Smooth muscle cell (in vitro differentiated cells): ENCODE data around the gene DUSP10. TPM values are rescaled to one million over a fixed set of nuclear protein-coding genes. Genes with fewer than 3 reads are reported as not detected.

ENCODE experiments used
- DNase-seq: peaks from one replicate; lab custom pipeline; 2025; ENCODE audit not compliant: unreplicated experiment; lab: John Stamatoyannopoulos, UW
- H2AFZ ChIP-seq: fragments of 200-600 bp; sonication (generic); 2 replicates; pipeline ENCODE4 v1.6.0; 2016; ENCODE audit warnings: antibody characterized with exemption, low read depth, mild to moderate bottlenecking
- H3F3A ChIP-seq: fragments of 200-600 bp; sonication (generic); 2 replicates; pipeline ENCODE4 v1.6.0; 2017; ENCODE audit warnings: antibody characterized with exemption, low read depth
- H3K27ac ChIP-seq: fragments of 200-600 bp; sonication (generic); 2 replicates; pipeline ENCODE4 v1.5.1; 2016; ENCODE audit warnings: low read depth, mild to moderate bottlenecking
- H3K27me3 ChIP-seq: fragments of 200-600 bp; sonication (generic); 2 replicates; pipeline ENCODE4 v1.6.1; 2016; ENCODE audit warnings: low read depth, mild to moderate bottlenecking
- H3K36me3 ChIP-seq: fragments of 200-600 bp; sonication (generic); 2 replicates; pipeline ENCODE4 v1.5.1; 2016; ENCODE audit warnings: low read depth
- H3K4me1 ChIP-seq: fragments of 200-600 bp; sonication (generic); 2 replicates; pipeline ENCODE4 v1.5.1; 2016; ENCODE audit warnings: low read depth
- H3K4me2 ChIP-seq: fragments of 200-600 bp; sonication (generic); 2 replicates; pipeline ENCODE4 v1.6.0; 2016; ENCODE audit warnings: mild to moderate bottlenecking
- H3K4me3 ChIP-seq: fragments of 200-600 bp; sonication (generic); 2 replicates; pipeline ENCODE4 v1.5.1; 2016; ENCODE audit warnings: mild to moderate bottlenecking
- H3K79me2 ChIP-seq: fragments of 200-600 bp; sonication (generic); 2 replicates; pipeline ENCODE4 v1.6.0; 2016; ENCODE audit warnings: low read depth, mild to moderate bottlenecking
- H3K9ac ChIP-seq: fragments of 200-600 bp; sonication (generic); 2 replicates; pipeline ENCODE4 v1.6.0; 2016; ENCODE audit warnings: low read depth
- H3K9me3 ChIP-seq: fragments of 200-600 bp; sonication (generic); replicated peaks from 2 replicates; pipeline ENCODE4 v1.5.1; 2016; ENCODE audit warnings: low read depth
- H4K20me1 ChIP-seq: fragments of 200-600 bp; sonication (generic); 2 replicates; pipeline ENCODE4 v1.6.0; 2016; ENCODE audit warnings: low read depth
- WGBS: methylation state at CpG from one replicate; pipeline ENCODE4 v1.1.7; 2016; ENCODE audit warnings: low lambda C conversion rate; 5-methylcytosine and 5-hydroxymethylcytosine counted together
- polyA plus RNA-seq: library from polyadenylated mRNA; unstranded; fragments of >200 nt; fragmentation: Nextera tagmentation; extraction: Ambion mirVana; gene quantifications from 2 replicates; pipeline ENCODE4 v1.2.1, GENCODE V29; 2016
- total RNA-seq: library from RNA; depleted of rRNA; stranded (reverse); fragments of >200 nt; gene quantifications from 2 replicates; pipeline ENCODE4 v1.2.3, GENCODE V29; 2014
- TF ChIP-seq, protein P1 (sequence below): fragments of 200-600 bp; sonication (generic); IDR thresholded peaks from 2 replicates; pipeline ENCODE4 v1.5.1; 2017; ENCODE audit warnings: borderline replicate concordance, mild to moderate bottlenecking, antibody characterized with exemption; ENCODE audit not compliant: insufficient read depth, poor library complexity, severe bottlenecking

DUSP10 gene
- total and polyA plus RNA-seq, 2 experiments from 2014 or later: 49.7 to 104 TPM

GRCh38 chr1:221729771-221730330, 12.0 kb downstream of the DUSP10 start:
- Histone ChIP-seq H3K9me3 (no peaks in the 10 kb centered on the region), H3K4me1 (peaks cover 11% of the 10 kb centered on the region), H3K9ac (no peak overlapping the region), H3K27me3 (no peaks in the 10 kb centered on the region), H4K20me1 (peaks cover 83% of the 10 kb centered on the region), H3K79me2 (peaks cover 93% of the 10 kb centered on the region), H3F3A (peaks cover 17% of the 10 kb centered on the region), H2AFZ (no peak overlapping the region), H3K36me3 (no peaks in the 10 kb centered on the region), H3K4me2 (no peak overlapping the region), H3K4me3 (no peak overlapping the region), H3K27ac (peak overlapping the region; percentile 7)
- 92% methylated on average over 6 of the region's 6 CpGs for WGBS
- no peak for DNase-seq
- TF ChIP-seq, protein P1, sequence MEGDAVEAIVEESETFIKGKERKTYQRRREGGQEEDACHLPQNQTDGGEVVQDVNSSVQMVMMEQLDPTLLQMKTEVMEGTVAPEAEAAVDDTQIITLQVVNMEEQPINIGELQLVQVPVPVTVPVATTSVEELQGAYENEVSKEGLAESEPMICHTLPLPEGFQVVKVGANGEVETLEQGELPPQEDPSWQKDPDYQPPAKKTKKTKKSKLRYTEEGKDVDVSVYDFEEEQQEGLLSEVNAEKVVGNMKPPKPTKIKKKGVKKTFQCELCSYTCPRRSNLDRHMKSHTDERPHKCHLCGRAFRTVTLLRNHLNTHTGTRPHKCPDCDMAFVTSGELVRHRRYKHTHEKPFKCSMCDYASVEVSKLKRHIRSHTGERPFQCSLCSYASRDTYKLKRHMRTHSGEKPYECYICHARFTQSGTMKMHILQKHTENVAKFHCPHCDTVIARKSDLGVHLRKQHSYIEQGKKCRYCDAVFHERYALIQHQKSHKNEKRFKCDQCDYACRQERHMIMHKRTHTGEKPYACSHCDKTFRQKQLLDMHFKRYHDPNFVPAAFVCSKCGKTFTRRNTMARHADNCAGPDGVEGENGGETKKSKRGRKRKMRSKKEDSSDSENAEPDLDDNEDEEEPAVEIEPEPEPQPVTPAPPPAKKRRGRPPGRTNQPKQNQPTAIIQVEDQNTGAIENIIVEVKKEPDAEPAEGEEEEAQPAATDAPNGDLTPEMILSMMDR: no peak

DNA sequence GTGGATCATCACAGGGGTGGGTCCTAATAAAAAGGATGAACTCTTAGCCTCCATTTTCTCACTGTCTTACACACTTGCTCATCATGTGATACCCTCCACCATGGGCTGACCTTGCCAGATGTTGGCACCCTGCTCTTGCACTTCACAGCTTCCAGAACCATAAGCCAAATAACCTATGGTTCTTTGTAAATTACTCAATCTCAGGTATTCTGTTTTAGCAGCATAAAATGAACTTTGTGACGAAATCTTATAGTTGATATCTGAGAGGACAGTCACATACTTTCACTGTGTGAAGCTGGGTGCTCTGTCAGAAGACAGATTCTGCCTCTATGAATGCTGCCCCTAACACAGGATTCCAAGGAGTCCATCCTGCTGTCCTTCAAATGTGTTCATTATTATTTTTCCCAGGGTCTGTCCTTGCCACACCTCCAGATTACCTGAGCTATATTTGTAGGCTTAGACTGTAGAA, 13.8 kb downstream of the DUSP10 start:
- TF ChIP-seq, protein P1: no peak
- Histone ChIP-seq H3K79me2 (peaks cover 87% of the 10 kb centered on the region), H3K9me3 (no peaks in the 10 kb centered on the region), H4K20me1 (peaks cover 70% of the 10 kb centered on the region), H3K4me2 (no peak overlapping the region), H3F3A (peaks cover 34% of the 10 kb centered on the region), H2AFZ (no peak overlapping the region), H3K4me3 (no peak overlapping the region), H3K27ac (peak overlapping the region; percentile 15), H3K36me3 (no peaks in the 10 kb centered on the region), H3K27me3 (no peaks in the 10 kb centered on the region), H3K4me1 (peaks cover 11% of the 10 kb centered on the region), H3K9ac (no peak overlapping the region)
- no peak for DNase-seq
- 97% methylated on average over 1 of the region's 1 CpG for WGBS

GRCh38 chr1:221727146-221728036, 14.5 kb downstream of the DUSP10 start:
- peaks cover 11% of the 10 kb centered on the region for H3K4me1 ChIP-seq
- no peak overlapping the region for H3K9ac ChIP-seq
- no peaks in the 10 kb centered on the region for H3K27me3 ChIP-seq
- H3K9me3 ChIP-seq: no peaks in the 10 kb centered on the region
- peaks cover 41% of the 10 kb centered on the region for H3F3A ChIP-seq
- no peak overlapping the region for H2AFZ ChIP-seq
- TF ChIP-seq, protein P1: no peak
- peaks cover 81% of the 10 kb centered on the region for H3K79me2 ChIP-seq
- WGBS: 92% methylated on average over 3 of the region's 3 CpGs
- peak overlapping the region; percentile 72 for H3K4me2 ChIP-seq
- H3K4me3 ChIP-seq: no peak overlapping the region
- DNase-seq: no peak
- no peaks in the 10 kb centered on the region for H3K36me3 ChIP-seq
- peaks cover 63% of the 10 kb centered on the region for H4K20me1 ChIP-seq
- peak overlapping the region; percentile 13 for H3K27ac ChIP-seq
